Neural cell (in vitro differentiated cells): ENCODE data around the gene STX18. TPM values are rescaled to one million over a fixed set of nuclear protein-coding genes. Genes with fewer than 3 reads are reported as not detected.

Source experiments
- H2AFZ ChIP-seq: fragments of 200-600, 300-800 bp; sonication (generic), shearing (Covaris generic); 2 replicates; pipeline ENCODE4 v1.6.0; 2014; ENCODE audit warnings: low read depth, mild to moderate bottlenecking, antibody characterized with exemption, low read length, moderate library complexity
- H3F3A ChIP-seq: fragments of 200-600 bp; shearing (Covaris generic); 2 replicates; pipeline ENCODE4 v1.6.1; 2016; ENCODE audit warnings: mild to moderate bottlenecking, moderate library complexity, mixed read lengths, antibody characterized with exemption, low read length; ENCODE audit not compliant: insufficient read depth, poor library complexity, severe bottlenecking
- H3K27ac ChIP-seq: fragments of 200-600, 300-800 bp; sonication (generic), shearing (Covaris generic); 2 replicates; pipeline ENCODE4 v1.5.1; 2014; ENCODE audit warnings: mild to moderate bottlenecking, low read length, moderate library complexity
- H3K27me3 ChIP-seq: fragments of 300-800, 200-600 bp; sonication (generic), shearing (Covaris generic); 2 replicates; pipeline ENCODE4 v1.6.0; 2014; ENCODE audit warnings: mild to moderate bottlenecking, low read depth, low read length, moderate library complexity; ENCODE audit not compliant: insufficient read depth
- H3K36me3 ChIP-seq: fragments of 300-800, 200-600 bp; sonication (generic), shearing (Covaris generic); 2 replicates; pipeline ENCODE4 v1.5.1; 2014; ENCODE audit warnings: mild to moderate bottlenecking, antibody characterized with exemption, low read length, moderate library complexity; ENCODE audit not compliant: insufficient read depth
- H3K4me2 ChIP-seq: fragments of 300-800, 200-600 bp; sonication (generic), shearing (Covaris generic); 2 replicates; pipeline ENCODE4 v1.6.0; 2014; ENCODE audit warnings: mild to moderate bottlenecking, low read length
- H3K4me3 ChIP-seq: fragments of 300-800, 200-600 bp; sonication (generic), shearing (Covaris generic); 2 replicates; pipeline ENCODE4 v1.5.1; 2014; ENCODE audit warnings: mild to moderate bottlenecking, low read length, moderate library complexity
- H3K79me2 ChIP-seq: fragments of 200-600 bp; shearing (Covaris generic); replicated peaks from 2 replicates; pipeline ENCODE4 v1.6.0; 2014; ENCODE audit warnings: mild to moderate bottlenecking, low read length, moderate library complexity; ENCODE audit not compliant: insufficient read depth
- H3K9ac ChIP-seq: fragments of 300-800, 200-600 bp; sonication (generic), shearing (Covaris generic); 2 replicates; pipeline ENCODE4 v1.6.1; 2016; ENCODE audit warnings: mild to moderate bottlenecking, low read length, mixed read lengths
- H3K9me2 ChIP-seq: fragments of 200-600 bp; shearing (Covaris generic); 2 replicates; pipeline ENCODE4 v1.6.1; 2016; ENCODE audit warnings: mild to moderate bottlenecking, low read length, mixed read lengths; ENCODE audit not compliant: insufficient read depth
- H3K9me3 ChIP-seq: fragments of 200-600, 300-800 bp; sonication (generic), shearing (Covaris generic); 2 replicates; pipeline ENCODE4 v1.6.1; 2016; ENCODE audit warnings: mild to moderate bottlenecking, mixed run types, low read length, moderate library complexity, mixed read lengths
- H4K20me1 ChIP-seq: fragments of 200-600 bp; shearing (Covaris generic); 2 replicates; pipeline ENCODE4 v1.6.1; 2016; ENCODE audit warnings: mild to moderate bottlenecking, mixed run types; ENCODE audit not compliant: insufficient read depth
- CTCF ChIP-seq: fragments of 450-650 bp; IDR thresholded peaks from 2 replicates; pipeline ENCODE4 v1.5.1; 2014; ENCODE audit warnings: antibody characterized with exemption, mild to moderate bottlenecking, moderate library complexity; ENCODE audit not compliant: poor library complexity, severe bottlenecking
- EP300 ChIP-seq: fragments of 450-650 bp; conservative IDR thresholded peaks from 2 replicates; pipeline ENCODE4 v1.6.1; 2014; ENCODE audit warnings: antibody characterized with exemption, mild to moderate bottlenecking, moderate library complexity; ENCODE audit not compliant: poor library complexity, severe bottlenecking
- EZH2 ChIP-seq: fragments of 200-600, 300-800 bp; shearing (Covaris generic), sonication (generic); IDR thresholded peaks from 2 replicates; pipeline ENCODE4 v1.6.1; 2014; ENCODE audit warnings: antibody characterized with exemption, low read length, borderline replicate concordance, mild to moderate bottlenecking; ENCODE audit not compliant: insufficient read depth, poor library complexity, severe bottlenecking
- MXI1 ChIP-seq: fragments of 450-650 bp; conservative IDR thresholded peaks from 2 replicates; pipeline ENCODE4 v1.6.1; 2014; ENCODE audit warnings: antibody characterized with exemption, mild to moderate bottlenecking; ENCODE audit not compliant: poor library complexity, severe bottlenecking
- POLR2AphosphoS5 ChIP-seq: IDR thresholded peaks from 2 replicates; pipeline ENCODE4 v1.6.1; 2012
- RAD21 ChIP-seq: fragments of 450-650 bp; conservative IDR thresholded peaks from 2 replicates; pipeline ENCODE4 v1.6.1; 2014; ENCODE audit warnings: antibody characterized with exemption, mild to moderate bottlenecking, moderate library complexity
- REST ChIP-seq: IDR thresholded peaks from 2 replicates; pipeline ENCODE4 v1.6.1; 2012; ENCODE audit warnings: borderline replicate concordance
- SMC3 ChIP-seq: fragments of 450-650 bp; conservative IDR thresholded peaks from 2 replicates; pipeline ENCODE4 v1.6.1; 2014; ENCODE audit warnings: antibody characterized with exemption, mild to moderate bottlenecking, moderate library complexity; ENCODE audit not compliant: poor library complexity
- TAF1 ChIP-seq: IDR thresholded peaks from 2 replicates; pipeline ENCODE4 v1.6.1; 2012; ENCODE audit warnings: low read depth
- polyA plus RNA-seq: library from polyadenylated mRNA; depleted of rRNA; stranded (reverse); fragments of >200 nt; gene quantifications from 2 replicates; pipeline ENCODE4 v1.2.3, GENCODE V29; 2014

The STX18 gene
- polyA plus RNA-seq, 1 donor from 2014 or later = 64.5 TPM

- Histone ChIP-seq H3F3A (no peaks in the 10 kb centered on the region), H3K4me2 (no peak overlapping the region), H3K27ac (no peak overlapping the region), H3K36me3 (no peaks in the 10 kb centered on the region), H3K9ac (no peak overlapping the region), H3K27me3 (no peaks in the 10 kb centered on the region), H4K20me1 (no peaks in the 10 kb centered on the region), H2AFZ (no peak overlapping the region), H3K79me2 (no peaks in the 10 kb centered on the region), H3K4me3 (no peak overlapping the region), H3K9me3 (no peaks in the 10 kb centered on the region), H3K9me2 (no peaks in the 10 kb centered on the region)
- TF ChIP-seq REST = no peak
- no peak for TF ChIP-seq EP300
- no peak for TF ChIP-seq MXI1
- no peak for TF ChIP-seq SMC3
- no peak for TF ChIP-seq POLR2AphosphoS5
- no peak for TF ChIP-seq RAD21
- TF ChIP-seq TAF1 = no peak
- no peak for TF ChIP-seq CTCF
- TF ChIP-seq EZH2 = no peak
Measured at GRCh38 chr4:4457803-4458553, 83.9 kb downstream of the STX18 start.

GRCh38 chr4:4456816-4457578 lies 84.9 kb downstream of the STX18 start:
- H3K9me3 ChIP-seq = no peaks in the 10 kb centered on the region
- H3K9me2 ChIP-seq = no peaks in the 10 kb centered on the region
- no peak overlapping the region for H2AFZ ChIP-seq
- H3K4me3 ChIP-seq = no peak overlapping the region
- H3K27ac ChIP-seq = no peak overlapping the region
- no peaks in the 10 kb centered on the region for H3K36me3 ChIP-seq
- no peaks in the 10 kb centered on the region for H4K20me1 ChIP-seq
- no peaks in the 10 kb centered on the region for H3K79me2 ChIP-seq
- no peak overlapping the region for H3K4me2 ChIP-seq
- TF ChIP-seq MXI1 = no peak
- TF ChIP-seq EZH2 = no peak
- no peak for TF ChIP-seq CTCF
- no peak for TF ChIP-seq TAF1
- TF ChIP-seq SMC3 = no peak
- TF ChIP-seq POLR2AphosphoS5 = no peak
- TF ChIP-seq EP300 = no peak
- TF ChIP-seq RAD21 = no peak
- TF ChIP-seq REST = no peak
- H3F3A ChIP-seq = no peaks in the 10 kb centered on the region
- H3K27me3 ChIP-seq = no peaks in the 10 kb centered on the region
- no peak overlapping the region for H3K9ac ChIP-seq
